Activated naive CD8-positive, alpha-beta T cell (primary cell): ENCODE measurements around the gene PDXDC1.
"Not testable (repeated sequence)": the region's sequence is repeated elsewhere in the genome, so short reads cannot be mapped to it uniquely, and the experiment has no call there.

Source experiments
- H3K27ac Mint-ChIP-seq: one replicate; pipeline ENCODE4 v1.8.0; 2021; ENCODE audit warnings: mixed read lengths
- H3K27me3 Mint-ChIP-seq: one replicate; pipeline ENCODE4 v1.8.0; 2021; ENCODE audit warnings: mixed read lengths
- H3K36me3 Mint-ChIP-seq: one replicate; pipeline ENCODE4 v1.8.0; 2021; ENCODE audit warnings: mixed read lengths
- H3K4me1 Mint-ChIP-seq: one replicate; pipeline ENCODE4 v1.8.0; 2021; ENCODE audit warnings: low read depth, mixed read lengths
- H3K4me3 Mint-ChIP-seq: one replicate; pipeline ENCODE4 v1.8.0; 2021; ENCODE audit warnings: mild to moderate bottlenecking, mixed read lengths
- H3K9me3 Mint-ChIP-seq: one replicate; pipeline ENCODE4 v1.8.0; 2021; ENCODE audit warnings: low read depth, mixed read lengths

The PDXDC1 gene

GRCh38 chr16:15054357-15055140, 79.7 kb downstream of the PDXDC1 start:
- H3K4me3 Mint-ChIP-seq: peak overlapping the region; percentile 89
- H3K4me1 Mint-ChIP-seq: peaks cover 22% of the 10 kb centered on the region
- peak overlapping the region; percentile 71 for H3K27ac Mint-ChIP-seq
- no peaks in the 10 kb centered on the region for H3K27me3 Mint-ChIP-seq
- no peaks in the 10 kb centered on the region for H3K36me3 Mint-ChIP-seq
- H3K9me3 Mint-ChIP-seq: no peaks in the 10 kb centered on the region

GRCh38 chr16:15055141-15056053, 80.6 kb downstream of the PDXDC1 start:
- no peaks in the 10 kb centered on the region for H3K36me3 Mint-ChIP-seq
- H3K9me3 Mint-ChIP-seq: no peaks in the 10 kb centered on the region
- H3K27ac Mint-ChIP-seq: peak overlapping the region; percentile 71
- H3K27me3 Mint-ChIP-seq: no peaks in the 10 kb centered on the region
- peaks cover 21% of the 10 kb centered on the region for H3K4me1 Mint-ChIP-seq
- peak overlapping the region; percentile 89 for H3K4me3 Mint-ChIP-seq

GRCh38 chr16:15057681-15058417, 83.0 kb downstream of the PDXDC1 start:
- Mint-ChIP-seq H3K36me3 (no peaks in the 10 kb centered on the region), H3K4me1 (peaks cover 23% of the 10 kb centered on the region), H3K27ac (no peak overlapping the region), H3K4me3 (no peak overlapping the region), H3K9me3 (no peaks in the 10 kb centered on the region), H3K27me3 (no peaks in the 10 kb centered on the region)

GRCh38 chr16:15059324-15059723, 84.5 kb downstream of the PDXDC1 start:
- Mint-ChIP-seq H3K36me3 (no peaks in the 10 kb centered on the region), H3K4me3 (no peak overlapping the region), H3K27ac (no peak overlapping the region)

GRCh38 chr16:15062085-15062810, 87.4 kb downstream of the PDXDC1 start:
- not testable (repeated sequence) for H3K36me3 Mint-ChIP-seq, H3K4me1 Mint-ChIP-seq, H3K4me3 Mint-ChIP-seq, H3K27me3 Mint-ChIP-seq, H3K9me3 Mint-ChIP-seq
- peak overlapping the region; percentile 70 for H3K27ac Mint-ChIP-seq

More at GRCh38 chr16:15059324-15059723, 84.5 kb downstream of the PDXDC1 start:
- peaks cover 18% of the 10 kb centered on the region for H3K4me1 Mint-ChIP-seq
- no peaks in the 10 kb centered on the region for H3K27me3 Mint-ChIP-seq
- no peaks in the 10 kb centered on the region for H3K9me3 Mint-ChIP-seq

GRCh38 chr16:15065961-15066360, 91.1 kb downstream of the PDXDC1 start:
- not testable (repeated sequence) for H3K4me3 Mint-ChIP-seq, H3K9me3 Mint-ChIP-seq, H3K27ac Mint-ChIP-seq, H3K4me1 Mint-ChIP-seq, H3K36me3 Mint-ChIP-seq, H3K27me3 Mint-ChIP-seq

- H3K27ac Mint-ChIP-seq, H3K4me1 Mint-ChIP-seq, H3K9me3 Mint-ChIP-seq, H3K36me3 Mint-ChIP-seq, H3K27me3 Mint-ChIP-seq, H3K4me3 Mint-ChIP-seq: not testable (repeated sequence)
Observed at GRCh38 chr16:15066690-15067089, 91.9 kb downstream of the PDXDC1 start.

GRCh38 chr16:15071013-15071412, 96.2 kb downstream of the PDXDC1 start:
- not testable (repeated sequence) for H3K4me1 Mint-ChIP-seq, H3K36me3 Mint-ChIP-seq, H3K4me3 Mint-ChIP-seq, H3K9me3 Mint-ChIP-seq, H3K27me3 Mint-ChIP-seq, H3K27ac Mint-ChIP-seq

- not testable (repeated sequence) for H3K4me1 Mint-ChIP-seq, H3K9me3 Mint-ChIP-seq, H3K27ac Mint-ChIP-seq, H3K36me3 Mint-ChIP-seq, H3K4me3 Mint-ChIP-seq, H3K27me3 Mint-ChIP-seq
Observed at GRCh38 chr16:15071916-15072769, 97.3 kb downstream of the PDXDC1 start.

GRCh38 chr16:15073101-15073500, 98.3 kb downstream of the PDXDC1 start:
- H3K27me3 Mint-ChIP-seq: no peaks in the 10 kb centered on the region
- H3K9me3 Mint-ChIP-seq: no peaks in the 10 kb centered on the region
- H3K27ac Mint-ChIP-seq: no peak overlapping the region
- no peak overlapping the region for H3K4me3 Mint-ChIP-seq
- peaks cover 2% of the 10 kb centered on the region for H3K4me1 Mint-ChIP-seq
- peaks cover 4% of the 10 kb centered on the region for H3K36me3 Mint-ChIP-seq

- H3K36me3 Mint-ChIP-seq, H3K4me3 Mint-ChIP-seq, H3K9me3 Mint-ChIP-seq, H3K27me3 Mint-ChIP-seq, H3K4me1 Mint-ChIP-seq: not testable (repeated sequence)
- peak overlapping the region; percentile 66 for H3K27ac Mint-ChIP-seq
Observed at GRCh38 chr16:15076161-15076560, 101.3 kb downstream of the PDXDC1 start.

GRCh38 chr16:15080883-15081282, 106.1 kb downstream of the PDXDC1 start:
- not testable (repeated sequence) for H3K36me3 Mint-ChIP-seq, H3K4me3 Mint-ChIP-seq, H3K9me3 Mint-ChIP-seq, H3K4me1 Mint-ChIP-seq, H3K27me3 Mint-ChIP-seq, H3K27ac Mint-ChIP-seq

- H3K36me3 Mint-ChIP-seq, H3K4me1 Mint-ChIP-seq, H3K27ac Mint-ChIP-seq, H3K4me3 Mint-ChIP-seq, H3K9me3 Mint-ChIP-seq, H3K27me3 Mint-ChIP-seq: not testable (repeated sequence)
Observed at GRCh38 chr16:15082788-15083187, 108.0 kb downstream of the PDXDC1 start.
